Endothelial cell of umbilical vein (primary cell): Measurements from ENCODE around the gene SDC1. TPM values are rescaled to one million over a fixed set of nuclear protein-coding genes. Genes with fewer than 3 reads are reported as not detected.

Experiments used
- BruUV-seq: library from RNA; stranded (reverse); fragments of 400-500 nt; replicated peaks from 2 replicates; lab custom pipeline; 2021; lab: Mats Ljungman, UMichigan
- CTCF ChIA-PET: fragments of 300-600, 350-600 bp; sonication (Branson Sonifier 250); formaldehyde crosslinking; loops from one replicate; lab custom pipeline; 2021; ENCODE audit warnings: antibody characterized with exemption, inconsistent platforms; lab: Charles Lee
- POLR2A ChIA-PET: fragments of 300-600, 350-600 bp; sonication (Branson Sonifier 250); formaldehyde crosslinking; loops from one replicate; lab custom pipeline; 2021; ENCODE audit warnings: antibody characterized with exemption, inconsistent platforms; lab: Charles Lee
- DNase-seq: peaks from one replicate; pipeline ENCODE4 v3.0.0-alpha.2; 2011; ENCODE audit warnings: low read depth, low spot score
- FAIRE-seq: peaks from 2 replicates; lab custom pipeline; 2011; peaks lifted over from hg19 to GRCh38; lab: Jason Lieb, UNC
- H2AFZ ChIP-seq: 2 replicates; pipeline ENCODE4 v1.6.0; 2012; ENCODE audit warnings: low read depth, low read length, control low read depth, inconsistent platforms
- H3K27ac ChIP-seq: 2 replicates; pipeline ENCODE4 v1.5.1; 2011; ENCODE audit warnings: low read depth, mild to moderate bottlenecking, control low read depth, low read length, moderate library complexity; ENCODE audit not compliant: insufficient read depth
- H3K27me3 ChIP-seq, 2 experiments: 2 replicates each; pipeline versions ENCODE4 v1.6.0 to v1.6.1; 2011; ENCODE audit warnings: low read length in 2 of 2, mixed read lengths in 1 of 2; ENCODE audit not compliant: control insufficient read depth in 2 of 2, insufficient read depth in 2 of 2
- H3K36me3 ChIP-seq, 2 experiments: 2 replicates in 1 of 2; 3 replicates in 1 of 2; pipeline ENCODE4 v1.5.1; 2011; ENCODE audit warnings: low read length in 2 of 2, mild to moderate bottlenecking in 1 of 2, moderate library complexity in 1 of 2; ENCODE audit not compliant: control insufficient read depth in 2 of 2, insufficient read depth in 2 of 2; ENCODE audit errors: extremely low read depth in 1 of 2
- H3K4me1 ChIP-seq: 3 replicates; pipeline ENCODE4 v1.5.1; 2011; ENCODE audit warnings: mild to moderate bottlenecking, low read length; ENCODE audit not compliant: control insufficient read depth, insufficient read depth; ENCODE audit errors: extremely low read depth
- H3K4me2 ChIP-seq: 2 replicates; pipeline ENCODE4 v1.6.1; 2011; ENCODE audit warnings: low read length, control low read depth, mixed read lengths; ENCODE audit not compliant: insufficient read depth
- H3K4me3 ChIP-seq, 3 experiments: fragments of 200-600 bp in 1 of 3; sonication (generic), shearing (Covaris generic) in 1 of 3; replicated peaks in 1 of 3; 2 replicates each; pipeline ENCODE4 v1.5.1; 2011 to 2016; ENCODE audit warnings: control low read depth in 3 of 3, low read length in 3 of 3, mild to moderate bottlenecking in 2 of 3, inconsistent platforms in 1 of 3, low read depth in 1 of 3, moderate library complexity in 1 of 3; ENCODE audit not compliant: insufficient read depth in 1 of 3
- H3K79me2 ChIP-seq: 2 replicates; pipeline ENCODE4 v1.6.0; 2012; ENCODE audit warnings: low read length, inconsistent platforms; ENCODE audit not compliant: control insufficient read depth, insufficient read depth
- H3K9ac ChIP-seq: replicated peaks from 2 replicates; pipeline ENCODE3; 2011; ENCODE audit warnings: low read length, control low read depth; ENCODE audit not compliant: insufficient read depth; ENCODE audit errors: extremely low read depth
- H3K9me1 ChIP-seq: replicated peaks from 3 replicates; pipeline ENCODE4 v1.6.0; 2011; ENCODE audit warnings: mild to moderate bottlenecking, low read length; ENCODE audit not compliant: control insufficient read depth, insufficient read depth; ENCODE audit errors: extremely low read depth
- H3K9me3 ChIP-seq: replicated peaks from 2 replicates; pipeline ENCODE4 v1.5.1; 2012; ENCODE audit warnings: low read length, inconsistent platforms; ENCODE audit not compliant: control insufficient read depth, insufficient read depth
- H4K20me1 ChIP-seq: replicated peaks from 2 replicates; pipeline ENCODE3; 2011; ENCODE audit warnings: mild to moderate bottlenecking, low read length; ENCODE audit not compliant: control insufficient read depth, insufficient read depth; ENCODE audit errors: extremely low read depth
- EZH2 ChIP-seq: IDR thresholded peaks from 2 replicates; pipeline ENCODE4 v1.6.1; 2012; ENCODE audit warnings: borderline replicate concordance, low read depth, mild to moderate bottlenecking, moderate library complexity, low read length, inconsistent platforms; ENCODE audit not compliant: severe bottlenecking
- FOS ChIP-seq: IDR thresholded peaks from 2 replicates; pipeline ENCODE4 v1.6.1; 2011; ENCODE audit warnings: mild to moderate bottlenecking, low read length, moderate library complexity, borderline replicate concordance; ENCODE audit not compliant: insufficient read depth
- GATA2 ChIP-seq: IDR thresholded peaks from 2 replicates; pipeline ENCODE4 v1.7.0; 2011; ENCODE audit warnings: low read depth, mild to moderate bottlenecking, moderate library complexity, mixed read lengths, low read length; ENCODE audit not compliant: insufficient read length, insufficient read depth
- JUN ChIP-seq: IDR thresholded peaks from 2 replicates; pipeline ENCODE4 v1.6.1; 2011; ENCODE audit warnings: borderline replicate concordance, low read depth; ENCODE audit not compliant: insufficient read length, insufficient read depth
- MAX ChIP-seq: IDR thresholded peaks from 2 replicates; pipeline ENCODE4 v1.6.1; 2011; ENCODE audit not compliant: insufficient read depth, insufficient read length
- MYC ChIP-seq: IDR thresholded peaks from one replicate; pipeline ENCODE4 v1.6.1; 2011; ENCODE audit warnings: mild to moderate bottlenecking, low read depth, low read length
- POLR2A ChIP-seq: IDR thresholded peaks from 2 replicates; pipeline ENCODE4 v1.6.1; 2012; ENCODE audit warnings: low read depth, mild to moderate bottlenecking, control low read depth, low read length
- POLR2AphosphoS5 ChIP-seq: IDR thresholded peaks from 2 replicates; pipeline ENCODE4 v1.6.1; 2012; ENCODE audit warnings: low read depth, mild to moderate bottlenecking, control low read depth, low read length, moderate library complexity; ENCODE audit not compliant: insufficient read depth
- dilution Hi-C: fragments of 300-500 bp; cut with MboI; formaldehyde crosslinking; loops from one replicate; pipeline ENCODE4 v1.15.0; 2019; ENCODE audit warnings: low sequenced_read_pairs; ENCODE audit not compliant: extremely low pct_ligation_motif_present
- intact Hi-C: fragments of 100-400 bp; cut with micrococcal nuclease; formaldehyde crosslinking; loops from one replicate; pipeline ENCODE4 v1.10.0; 2022
- polyA plus RNA-seq, 4 experiments: library from polyadenylated mRNA; depleted of rRNA in 3 of 4; stranded (reverse) in 3 of 4; unstranded in 1 of 4; fragments of >200 nt; gene quantifications; 2 replicates each; pipeline versions ENCODE4 v1.2.1 to v1.2.3, GENCODE V29; 2011 to 2012; ENCODE audit warnings: missing spikeins in 1 of 4
- total RNA-seq: library from RNA; stranded (reverse); gene quantifications from 2 replicates; pipeline ENCODE4 v1.2.3, GENCODE V29; 2021
- TF ChIP-seq, protein P1 (sequence below), 2 donors: IDR thresholded peaks; 1 replicate in 1 of 2; 2 replicates in 1 of 2; pipeline ENCODE4 v1.5.1; 2011; ENCODE audit warnings: low read length in 2 of 2, mild to moderate bottlenecking in 2 of 2, moderate library complexity in 2 of 2, control low read depth in 1 of 2, inconsistent platforms in 1 of 2, low read depth in 1 of 2; ENCODE audit not compliant: insufficient read depth in 1 of 2; ENCODE audit errors: extremely low read depth in 1 of 2

Gene SDC1
- total and polyA plus RNA-seq, 2 donors (not counting 3 experiments of a cell fraction or from before 2014, with no cell fraction given), result 3.2 to 4.0 TPM

DNA sequence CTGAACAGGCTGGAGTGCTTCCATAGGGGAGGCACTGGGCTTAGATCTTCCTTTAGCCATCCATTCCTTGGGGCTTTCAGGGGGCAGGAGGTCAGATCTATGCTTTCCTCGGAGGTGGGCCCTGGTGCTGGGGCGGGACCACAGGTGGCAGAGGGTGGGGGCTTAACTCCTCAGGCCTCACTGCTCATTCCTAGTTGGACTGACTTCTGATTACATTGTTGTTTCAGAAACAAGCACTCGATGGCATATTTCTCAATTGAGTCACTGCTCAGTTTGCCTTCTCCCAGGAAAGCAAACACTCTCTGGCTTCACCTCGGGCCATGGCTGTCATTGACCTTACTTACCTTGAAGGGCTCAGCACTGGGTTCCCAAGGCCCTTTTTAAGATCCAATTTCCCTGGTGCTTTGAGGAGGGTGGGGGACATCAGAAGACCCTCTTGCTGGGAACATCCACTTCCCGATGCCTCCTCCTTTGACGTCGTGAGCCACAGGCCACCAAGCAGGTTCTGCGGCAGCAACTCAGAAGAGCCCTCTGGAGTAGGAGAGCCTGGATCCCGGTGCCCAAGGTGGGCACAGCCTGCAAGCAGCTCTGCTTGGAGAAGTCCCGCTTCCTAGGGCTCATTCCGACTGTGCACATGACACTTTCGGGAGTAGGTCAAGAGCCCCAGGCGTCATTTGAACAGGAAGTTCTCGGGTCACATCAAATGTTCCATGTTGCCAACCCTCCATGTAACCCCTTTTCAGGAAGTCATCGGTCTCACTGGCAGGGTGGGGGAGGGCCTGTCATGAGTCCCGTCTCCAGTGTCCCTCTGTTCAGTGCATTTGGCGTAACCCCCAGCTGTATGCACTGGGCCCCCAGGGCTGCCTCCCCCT, 40.6 kb downstream of the SDC1 start:
- Histone ChIP-seq H3K4me1 (no peaks in the 10 kb centered on the region), H3K9me1 (no peaks in the 10 kb centered on the region), H3K4me2 (no peak overlapping the region), H3K4me3 (no peak overlapping the region), H4K20me1 (no peaks in the 10 kb centered on the region), H3K36me3 (no peaks in the 10 kb centered on the region), H3K9me3 (no peaks in the 10 kb centered on the region), H3K27me3 (no peaks in the 10 kb centered on the region), H3K79me2 (no peaks in the 10 kb centered on the region), H2AFZ (no peak overlapping the region), H3K27ac (no peak overlapping the region), H3K9ac (no peak overlapping the region)
- FAIRE-seq, result no peak
- ChIA-PET POLR2A (no interaction called here), CTCF (interaction anchor here (1.2 kb wide), 1 partner anchor 35 kb away, joined by 3 read pairs; no protein-coding TSS in a partner anchor)
- dilution Hi-C loops, result no loop called here
- DNase-seq, result no peak
- intact Hi-C loops, result no loop called here
- no TSS peak for BruUV-seq
- no peak for TF ChIP-seq FOS
- TF ChIP-seq POLR2A, result no peak
- no peak for TF ChIP-seq EZH2
- TF ChIP-seq GATA2, result no peak
- no peak for TF ChIP-seq MAX
- TF ChIP-seq JUN, result no peak
- TF ChIP-seq, protein P1, sequence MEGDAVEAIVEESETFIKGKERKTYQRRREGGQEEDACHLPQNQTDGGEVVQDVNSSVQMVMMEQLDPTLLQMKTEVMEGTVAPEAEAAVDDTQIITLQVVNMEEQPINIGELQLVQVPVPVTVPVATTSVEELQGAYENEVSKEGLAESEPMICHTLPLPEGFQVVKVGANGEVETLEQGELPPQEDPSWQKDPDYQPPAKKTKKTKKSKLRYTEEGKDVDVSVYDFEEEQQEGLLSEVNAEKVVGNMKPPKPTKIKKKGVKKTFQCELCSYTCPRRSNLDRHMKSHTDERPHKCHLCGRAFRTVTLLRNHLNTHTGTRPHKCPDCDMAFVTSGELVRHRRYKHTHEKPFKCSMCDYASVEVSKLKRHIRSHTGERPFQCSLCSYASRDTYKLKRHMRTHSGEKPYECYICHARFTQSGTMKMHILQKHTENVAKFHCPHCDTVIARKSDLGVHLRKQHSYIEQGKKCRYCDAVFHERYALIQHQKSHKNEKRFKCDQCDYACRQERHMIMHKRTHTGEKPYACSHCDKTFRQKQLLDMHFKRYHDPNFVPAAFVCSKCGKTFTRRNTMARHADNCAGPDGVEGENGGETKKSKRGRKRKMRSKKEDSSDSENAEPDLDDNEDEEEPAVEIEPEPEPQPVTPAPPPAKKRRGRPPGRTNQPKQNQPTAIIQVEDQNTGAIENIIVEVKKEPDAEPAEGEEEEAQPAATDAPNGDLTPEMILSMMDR (IDR thresholded peaks at IDR 0.05; ENCODE audit: extremely low read depth in 1 of 2, insufficient read depth in 1 of 2, low read depth in 1 of 2, low read length in 2 of 2), result no peak
- no peak for TF ChIP-seq MYC
- no peak for TF ChIP-seq POLR2AphosphoS5
